Measurements from ENCODE around the gene PRKCA. TPM values are rescaled to one million over a fixed set of nuclear protein-coding genes. Genes with fewer than 3 reads are reported as not detected.

Gene PRKCA
- total RNA-seq, 1 donor from 2014 or later, result 15.5 TPM

DNA sequence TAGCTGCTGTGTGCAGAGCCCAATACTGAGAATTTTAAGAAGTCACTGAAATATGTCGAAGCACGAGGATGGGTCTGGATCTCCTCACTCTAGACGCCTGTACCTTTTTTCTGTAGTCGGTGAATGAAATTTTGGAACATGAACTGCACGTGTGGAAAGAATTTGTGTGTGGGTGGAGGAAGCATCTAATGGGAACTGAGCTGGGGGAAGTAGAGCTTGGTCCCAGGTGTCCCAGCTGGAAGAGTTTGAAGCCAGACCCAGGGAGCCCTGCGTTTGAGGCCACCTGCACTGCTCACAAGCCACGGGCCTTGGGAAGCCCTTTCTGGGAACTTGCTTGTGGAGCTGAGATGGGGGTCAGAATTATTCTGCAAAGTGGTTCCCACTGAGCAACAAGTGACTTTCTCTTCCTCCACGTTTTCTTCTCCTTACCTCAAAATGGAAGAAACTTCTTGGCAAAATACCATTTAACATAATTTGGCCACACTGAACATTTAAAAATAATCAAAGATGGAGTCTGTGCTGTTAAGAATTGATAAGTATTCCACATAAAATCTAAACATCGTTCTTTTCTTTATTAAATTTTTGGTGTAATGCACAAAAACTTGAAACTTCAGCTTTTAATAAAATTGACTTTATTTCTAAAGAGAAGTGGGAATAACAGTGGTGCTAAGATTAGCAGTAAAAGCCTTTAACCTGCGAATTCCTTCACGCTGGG is 163.8 kb downstream of the PRKCA start:
- no peak for DNase-seq (ENCODE audit: extremely low spot score in 2 of 2)
- peak overlapping the region; percentile 70 for H3K27ac ChIP-seq
- H3K4me1 ChIP-seq, result peaks cover 60% of the 10 kb centered on the region
- no peak for TF ChIP-seq POLR2A (IDR thresholded peaks at IDR 0.05)
- TF ChIP-seq, protein P1, sequence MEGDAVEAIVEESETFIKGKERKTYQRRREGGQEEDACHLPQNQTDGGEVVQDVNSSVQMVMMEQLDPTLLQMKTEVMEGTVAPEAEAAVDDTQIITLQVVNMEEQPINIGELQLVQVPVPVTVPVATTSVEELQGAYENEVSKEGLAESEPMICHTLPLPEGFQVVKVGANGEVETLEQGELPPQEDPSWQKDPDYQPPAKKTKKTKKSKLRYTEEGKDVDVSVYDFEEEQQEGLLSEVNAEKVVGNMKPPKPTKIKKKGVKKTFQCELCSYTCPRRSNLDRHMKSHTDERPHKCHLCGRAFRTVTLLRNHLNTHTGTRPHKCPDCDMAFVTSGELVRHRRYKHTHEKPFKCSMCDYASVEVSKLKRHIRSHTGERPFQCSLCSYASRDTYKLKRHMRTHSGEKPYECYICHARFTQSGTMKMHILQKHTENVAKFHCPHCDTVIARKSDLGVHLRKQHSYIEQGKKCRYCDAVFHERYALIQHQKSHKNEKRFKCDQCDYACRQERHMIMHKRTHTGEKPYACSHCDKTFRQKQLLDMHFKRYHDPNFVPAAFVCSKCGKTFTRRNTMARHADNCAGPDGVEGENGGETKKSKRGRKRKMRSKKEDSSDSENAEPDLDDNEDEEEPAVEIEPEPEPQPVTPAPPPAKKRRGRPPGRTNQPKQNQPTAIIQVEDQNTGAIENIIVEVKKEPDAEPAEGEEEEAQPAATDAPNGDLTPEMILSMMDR (IDR thresholded peaks at IDR 0.05), result no peak
- no peak for TF ChIP-seq POLR2AphosphoS5 (IDR thresholded peaks at IDR 0.05; ENCODE audit: insufficient read depth in 1 of 2, low read depth in 1 of 2)
- no peak overlapping the region for H3K4me3 ChIP-seq
- H3K36me3 ChIP-seq, result no peaks in the 10 kb centered on the region
- no peaks in the 10 kb centered on the region for H3K27me3 ChIP-seq
- H3K9me3 ChIP-seq, result no peaks in the 10 kb centered on the region
- intact Hi-C loops (cut with DNase I), result no loop called here

DNA sequence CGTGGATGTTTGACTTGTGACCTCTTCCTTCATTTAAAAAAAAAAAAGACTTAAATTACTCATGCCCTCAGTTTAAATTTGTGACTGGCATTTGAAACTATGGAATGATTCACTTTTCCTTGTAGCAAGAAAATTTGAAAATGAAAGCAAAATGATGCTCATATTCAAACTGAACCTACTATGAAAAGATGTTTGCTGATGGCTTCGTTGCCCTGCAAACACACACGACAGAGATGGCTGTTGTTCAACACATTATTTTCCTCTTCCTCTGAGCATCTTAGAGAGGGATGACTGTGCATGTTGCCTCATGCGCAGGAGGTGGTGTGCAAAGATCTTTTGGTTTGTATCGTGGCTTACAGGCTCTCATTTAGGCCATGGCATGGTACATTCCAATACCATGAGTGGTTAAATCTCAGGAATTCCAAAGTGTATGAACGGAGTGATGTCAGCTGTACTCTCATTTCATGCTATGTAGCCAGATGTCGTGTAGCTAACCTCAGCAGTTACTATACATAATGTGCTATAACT is 164.5 kb downstream of the PRKCA start:
- no peaks in the 10 kb centered on the region for H3K9me3 ChIP-seq
- peak overlapping the region; percentile 70 for H3K27ac ChIP-seq
- intact Hi-C loops (cut with DNase I), result no loop called here

DNA sequence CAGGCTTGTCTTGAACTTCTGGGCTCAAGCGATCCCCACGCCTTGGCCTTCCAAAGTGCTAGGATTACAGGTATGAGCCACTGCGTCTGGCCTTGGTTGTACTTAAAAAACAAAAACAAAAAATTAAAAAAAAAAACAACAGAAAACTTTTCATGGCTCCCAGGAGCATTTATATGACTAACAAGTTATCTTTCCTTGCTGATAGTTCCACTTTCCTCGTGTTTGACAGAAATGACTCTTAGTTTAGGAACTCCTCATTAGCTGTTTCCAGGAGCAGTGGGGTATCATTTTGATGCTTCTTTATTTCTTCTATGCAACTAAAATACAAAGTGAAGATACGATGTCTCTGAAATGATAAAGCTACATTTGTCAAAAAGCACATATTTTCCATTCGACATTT is 165.4 kb downstream of the PRKCA start:
- Histone ChIP-seq H3K4me1 (peaks cover 47% of the 10 kb centered on the region), H3K27me3 (no peaks in the 10 kb centered on the region), H3K36me3 (no peaks in the 10 kb centered on the region), H3K27ac (peak overlapping the region; percentile 70), H3K4me3 (no peak overlapping the region), H3K9me3 (no peaks in the 10 kb centered on the region)
- TF ChIP-seq, protein P1 (IDR thresholded peaks at IDR 0.05), result no peak
- TF ChIP-seq POLR2A (IDR thresholded peaks at IDR 0.05) (no peak), POLR2AphosphoS5 (IDR thresholded peaks at IDR 0.05; ENCODE audit: insufficient read depth in 1 of 2, low read depth in 1 of 2) (no peak)
- intact Hi-C loops (cut with DNase I), result no loop called here
- DNase-seq (ENCODE audit: extremely low spot score in 2 of 2), result no peak

More for the DNA sequence above, 164.5 kb downstream of the PRKCA start:
- TF ChIP-seq, protein P1 (IDR thresholded peaks at IDR 0.05), result no peak
- TF ChIP-seq POLR2A (IDR thresholded peaks at IDR 0.05), result no peak
- peaks cover 56% of the 10 kb centered on the region for H3K4me1 ChIP-seq
- no peaks in the 10 kb centered on the region for H3K27me3 ChIP-seq
- no peak overlapping the region for H3K4me3 ChIP-seq
- DNase-seq (ENCODE audit: extremely low spot score in 2 of 2), result no peak
- H3K36me3 ChIP-seq, result no peaks in the 10 kb centered on the region

DNA sequence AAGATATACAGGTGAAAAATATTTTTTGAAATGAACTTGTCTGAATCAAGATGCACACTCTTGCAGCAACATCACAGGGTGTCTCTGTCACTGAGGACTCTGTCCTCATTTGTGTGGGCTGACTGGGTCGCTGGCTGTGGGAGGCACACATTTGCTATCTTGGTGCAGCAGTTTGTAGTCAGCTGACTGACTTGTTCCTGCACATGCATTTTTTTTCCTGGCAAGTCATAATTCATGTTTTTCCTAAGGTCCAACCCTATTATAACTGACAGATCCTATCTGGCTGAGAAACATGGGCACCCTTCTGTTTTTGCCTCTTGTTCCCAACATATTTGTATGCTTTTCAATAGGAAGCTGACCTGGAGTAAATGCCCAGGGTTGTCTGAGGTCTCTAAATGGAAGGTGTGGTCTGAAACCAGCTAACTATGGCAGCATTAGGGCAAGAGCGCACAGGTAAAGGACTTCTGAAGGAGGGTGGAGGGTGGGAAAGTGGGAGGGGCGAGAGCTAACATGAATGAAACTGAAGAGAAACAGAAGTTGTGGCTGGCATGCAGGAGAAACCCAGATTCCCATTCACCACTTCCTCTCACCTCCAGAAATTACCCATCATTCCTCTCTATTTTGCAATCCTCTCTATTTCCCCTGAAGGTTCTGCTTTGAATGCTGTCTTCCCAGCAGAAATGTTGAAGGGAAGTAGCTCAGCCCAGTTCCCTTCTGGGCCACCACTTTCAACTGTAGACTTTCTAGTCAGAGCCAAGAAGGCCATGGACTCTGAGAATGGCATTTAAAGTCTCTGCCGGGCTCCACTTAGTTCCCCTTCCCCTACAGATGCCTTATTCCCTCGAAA is 166.1 kb downstream of the PRKCA start:
- Histone ChIP-seq H3K27ac (peak overlapping the region; percentile 70), H3K4me3 (no peak overlapping the region), H3K36me3 (no peaks in the 10 kb centered on the region), H3K9me3 (no peaks in the 10 kb centered on the region), H3K27me3 (no peaks in the 10 kb centered on the region), H3K4me1 (peaks cover 40% of the 10 kb centered on the region)
- no peak for TF ChIP-seq POLR2A (IDR thresholded peaks at IDR 0.05)
- no peak for TF ChIP-seq POLR2AphosphoS5 (IDR thresholded peaks at IDR 0.05; ENCODE audit: insufficient read depth in 1 of 2, low read depth in 1 of 2)
- TF ChIP-seq, protein P1 (IDR thresholded peaks at IDR 0.05), result no peak
- DNase-seq (ENCODE audit: extremely low spot score in 2 of 2), result no peak
- intact Hi-C loops (cut with DNase I), result no loop called here

Data from vagina (tissue), 2 donors.